H1 (cell line): ENCODE data around the gene PROP1.

Source experiments
- BCL11A ChIP-seq, 2 experiments: IDR thresholded peaks; one replicate each; pipeline ENCODE4 v1.6.1; 2011; ENCODE audit warnings: low read depth in 2 of 2, low read length in 2 of 2, mild to moderate bottlenecking in 2 of 2
- CBX5 ChIP-seq: fragments of 300-800, 300-1000 bp; sonication (generic); IDR thresholded peaks from 2 replicates; pipeline ENCODE4 v1.7.1; 2016; ENCODE audit warnings: antibody characterized with exemption, low read length, low read depth
- CHD7 ChIP-seq: fragments of 300-600 bp; sonication (generic); IDR thresholded peaks from 2 replicates; pipeline ENCODE4 v1.7.1; 2012; ENCODE audit warnings: low read length, moderate library complexity, mild to moderate bottlenecking, inconsistent platforms; ENCODE audit not compliant: insufficient replicate concordance
- CTCF ChIP-seq, 3 experiments: IDR thresholded peaks; 1 replicate in 2 of 3; 2 replicates in 1 of 3; pipeline versions ENCODE4 v1.5.1 to v1.6.1; 2011; ENCODE audit warnings: low read length in 3 of 3, mild to moderate bottlenecking in 3 of 3, inconsistent platforms in 2 of 3, low read depth in 1 of 3, moderate library complexity in 1 of 3; ENCODE audit not compliant: insufficient read depth in 1 of 3; ENCODE audit errors: control extremely low read depth in 1 of 3
- EZH2 ChIP-seq: fragments of 200-600 bp; sonication (generic); IDR thresholded peaks from 2 replicates; pipeline ENCODE4 v1.7.1; 2012; ENCODE audit warnings: low read depth, mild to moderate bottlenecking, moderate library complexity, low read length, inconsistent platforms; ENCODE audit not compliant: severe bottlenecking
- POLR2AphosphoS5 ChIP-seq: IDR thresholded peaks from 2 replicates; pipeline ENCODE4 v1.6.1; 2011; ENCODE audit warnings: low read depth, low read length
- SRF ChIP-seq: IDR thresholded peaks from 2 replicates; pipeline ENCODE4 v1.6.1; 2011; ENCODE audit warnings: mild to moderate bottlenecking, low read depth, low read length, moderate library complexity

- TF ChIP-seq CBX5 = no peak
- no peak for TF ChIP-seq SRF
- TF ChIP-seq CHD7 = no peak
- TF ChIP-seq EZH2 = no peak
- TF ChIP-seq CTCF (IDR thresholded peaks at IDR 0.05; ENCODE audit: control extremely low read depth in 1 of 3, insufficient read depth in 1 of 3, low read depth in 1 of 3, low read length in 3 of 3) = no peak
- no peak for TF ChIP-seq POLR2AphosphoS5
- TF ChIP-seq BCL11A (IDR thresholded peaks at IDR 0.05; ENCODE audit: low read depth in 2 of 2, low read length in 2 of 2) = no peak
Measured at GRCh38 chr5:177982956-177983355, 13.1 kb downstream of the PROP1 start.
